HepG2 (cell line): ENCODE measurements around the gene FBXW5. TPM values are rescaled to one million over a fixed set of nuclear protein-coding genes. Genes with fewer than 3 reads are reported as not detected.

Source experiments
- ATAC-seq: fragments of 200-7000 bp; cut with Tn5 transposase; 3 replicates; pipeline ENCODE4 v1.9.1; 2020; ENCODE audit warnings: mild to moderate bottlenecking, moderate library complexity
- BruUV-seq: library from RNA; stranded (reverse); fragments of 400-500 nt; replicated peaks from 2 replicates; lab custom pipeline; 2021; lab: Mats Ljungman, UMichigan
- CTCF ChIA-PET: fragments of 300-600 bp; formaldehyde crosslinking; extraction: SDS; loops from one replicate; lab custom pipeline; 2021; ENCODE audit warnings: low total read pairs, inconsistent platforms, low intra/inter-chr PET ratio; lab: Yijun Ruan, JAX
- POLR2A ChIA-PET: fragments of 350-600 bp; sonication (Branson Sonifier 250); formaldehyde crosslinking; loops from one replicate; lab custom pipeline; 2020; ENCODE audit warnings: antibody characterized with exemption, inconsistent platforms; lab: Yijun Ruan, JAX
- DNase-seq: peaks from one replicate; pipeline ENCODE4 v3.0.0-alpha.2; 2015; ENCODE audit warnings: low spot score
- FAIRE-seq: peaks from 3 replicates; lab custom pipeline; 2011; peaks lifted over from hg19 to GRCh38; lab: Jason Lieb, UNC
- H2AFZ ChIP-seq: one replicate; pipeline ENCODE4 v1.6.1; 2011; ENCODE audit warnings: low read length, inconsistent platforms
- H3K27ac ChIP-seq: fragments of 300-600 bp; 3 replicates; pipeline ENCODE4 v1.8.0; 2011; ENCODE audit warnings: mixed run types, mild to moderate bottlenecking, mixed read lengths, low read length, inconsistent platforms; ENCODE audit not compliant: insufficient read depth; ENCODE audit errors: extremely low read length
- H3K27me3 ChIP-seq, 2 experiments: fragments of 200-600 bp in 1 of 2; 2 replicates in 1 of 2; 3 replicates in 1 of 2; pipeline versions ENCODE4 v1.6.0 to v1.8.0; 2011; ENCODE audit warnings: low read length in 2 of 2, mild to moderate bottlenecking in 2 of 2, moderate library complexity in 2 of 2, inconsistent platforms in 1 of 2; ENCODE audit not compliant: insufficient read depth in 2 of 2, control insufficient read depth in 1 of 2
- H3K36me3 ChIP-seq, 2 experiments: fragments of 200-600 bp in 1 of 2; replicated peaks in 1 of 2; 2 replicates in 1 of 2; 3 replicates in 1 of 2; pipeline versions ENCODE4 v1.5.1 to v1.8.0; 2011; ENCODE audit warnings: low read length in 2 of 2, inconsistent platforms in 1 of 2; ENCODE audit not compliant: insufficient read depth in 2 of 2, control insufficient read depth in 1 of 2
- H3K4me1 ChIP-seq: 2 replicates; pipeline ENCODE4 v1.5.1; 2012; ENCODE audit warnings: low read length, inconsistent platforms; ENCODE audit not compliant: insufficient read depth
- H3K4me2 ChIP-seq: 2 replicates; pipeline ENCODE4 v1.6.0; 2011; ENCODE audit warnings: low read depth, low read length, inconsistent platforms
- H3K4me3 ChIP-seq, 3 experiments: fragments of 200-600 bp in 1 of 3; sonication (generic), shearing (Covaris generic) in 1 of 3; replicated peaks in 1 of 3; 2 replicates each; pipeline ENCODE4 v1.5.1; 2011 to 2016; ENCODE audit warnings: low read length in 3 of 3, inconsistent platforms in 2 of 3, low read depth in 2 of 3, mild to moderate bottlenecking in 2 of 3, control low read depth in 1 of 3, mixed read lengths in 1 of 3; ENCODE audit not compliant: insufficient read depth in 1 of 3
- H3K79me2 ChIP-seq: one replicate; pipeline ENCODE4 v1.6.1; 2011; ENCODE audit warnings: low read length, inconsistent platforms; ENCODE audit not compliant: insufficient read depth
- H3K9ac ChIP-seq: 2 replicates; pipeline ENCODE4 v1.6.0; 2011; ENCODE audit warnings: mild to moderate bottlenecking, low read depth, low read length, inconsistent platforms; ENCODE audit not compliant: insufficient read depth
- H3K9me3 ChIP-seq: 2 replicates; pipeline ENCODE4 v1.5.1; 2012; ENCODE audit warnings: mild to moderate bottlenecking, low read length
- H4K20me1 ChIP-seq: 2 replicates; pipeline ENCODE4 v1.6.0; 2011; ENCODE audit warnings: inconsistent platforms, mild to moderate bottlenecking, low read length, moderate library complexity; ENCODE audit not compliant: insufficient read depth
- BCL3 ChIP-seq: sonication (generic); formaldehyde crosslinking; IDR thresholded peaks from 2 replicates; pipeline ENCODE4 v1.5.1; 2020; ENCODE audit warnings: mild to moderate bottlenecking, missing genetic modification reagents, moderate library complexity
- ETV5 ChIP-seq: IDR thresholded peaks from 2 replicates; pipeline ENCODE4 v1.6.1; 2018; ENCODE audit warnings: missing biosample characterization, missing genetic modification reagents, inconsistent platforms, borderline replicate concordance
- ISL2 ChIP-seq: sonication (generic); formaldehyde crosslinking; IDR thresholded peaks from 2 replicates; pipeline ENCODE4 v1.5.0; 2020; ENCODE audit warnings: missing genetic modification reagents
- MLLT10 ChIP-seq: sonication (generic); formaldehyde crosslinking; IDR thresholded peaks from 2 replicates; pipeline ENCODE4 v1.4.0; 2020; ENCODE audit warnings: missing genetic modification reagents
- NFATC3 ChIP-seq: sonication (generic); formaldehyde crosslinking; IDR thresholded peaks from 2 replicates; pipeline ENCODE4 v1.5.1; 2020; ENCODE audit warnings: mild to moderate bottlenecking, missing genetic modification reagents
- POLR2A ChIP-seq, 2 experiments: IDR thresholded peaks; 2 replicates each; pipeline ENCODE4 v1.6.1; 2011; ENCODE audit warnings: low read depth in 2 of 2, low read length in 2 of 2, mild to moderate bottlenecking in 1 of 2, moderate library complexity in 1 of 2; ENCODE audit not compliant: insufficient read depth in 1 of 2
- ZFY ChIP-seq: sonication (generic); formaldehyde crosslinking; IDR thresholded peaks from 2 replicates; pipeline ENCODE4 v1.4.0; 2020; ENCODE audit warnings: missing genetic modification reagents
- ZNF260 ChIP-seq: sonication (generic); formaldehyde crosslinking; IDR thresholded peaks from 2 replicates; pipeline ENCODE4 v1.4.0; 2020; ENCODE audit warnings: missing genetic modification reagents, low read depth, mild to moderate bottlenecking, borderline replicate concordance
- ZNF564 ChIP-seq: sonication (generic); formaldehyde crosslinking; IDR thresholded peaks from 2 replicates; pipeline ENCODE4 v1.8.1; 2023; ENCODE audit warnings: mild to moderate bottlenecking, missing genetic modification reagents
- ZNF605 ChIP-seq: sonication (generic); formaldehyde crosslinking; IDR thresholded peaks from 2 replicates; pipeline ENCODE4 v1.8.0; 2022; ENCODE audit warnings: mild to moderate bottlenecking, missing genetic modification reagents
- ZNF761 ChIP-seq: sonication (generic); formaldehyde crosslinking; conservative IDR thresholded peaks from 2 replicates; pipeline ENCODE4 v1.4.0; 2020; ENCODE audit warnings: mild to moderate bottlenecking, missing genetic modification reagents
- ZNF775 ChIP-seq: sonication (generic); formaldehyde crosslinking; IDR thresholded peaks from 2 replicates; pipeline ENCODE4 v1.4.0; 2020; ENCODE audit warnings: missing genetic modification reagents, mild to moderate bottlenecking, moderate library complexity, borderline replicate concordance
- ZNF782 ChIP-seq: sonication (generic); formaldehyde crosslinking; IDR thresholded peaks from 2 replicates; pipeline ENCODE4 v1.4.0; 2020; ENCODE audit warnings: missing genetic modification reagents, mild to moderate bottlenecking, borderline replicate concordance
- WGBS: methylation state at CpG from one replicate; pipeline ENCODE4 v1.1.6; 2017; ENCODE audit warnings: low lambda C conversion rate; 5-methylcytosine and 5-hydroxymethylcytosine counted together
- in situ Hi-C: cut with HindIII; loops from 2 replicates; pipeline ENCODE4 v1.10.0; 2017; ENCODE audit warnings: low pct_unique_long_range_greater_than_20kb; ENCODE audit not compliant: extremely low pct_ligation_motif_present
- intact Hi-C: fragments of 100-400 bp; cut with micrococcal nuclease; formaldehyde crosslinking; loops from one replicate; pipeline ENCODE4 v1.10.0; 2022; ENCODE audit not compliant: unreplicated experiment
- polyA plus RNA-seq, 8 experiments: library from polyadenylated mRNA; depleted of rRNA in 3 of 8; stranded (reverse) in 7 of 8; unstranded in 1 of 8; fragments of >200 nt; fragmentation: Illumina TruSeq in 4 of 8; extraction: Trizol in 4 of 8; gene quantifications; 2 replicates each; pipeline versions ENCODE4 v1.2.1 to v1.2.3, GENCODE V29; 2011 to 2016; ENCODE audit warnings: low read depth in 4 of 8, missing spikeins in 1 of 8, mixed read lengths in 1 of 8; ENCODE audit not compliant: insufficient read depth in 1 of 8
- total RNA-seq, 5 experiments: library from RNA; depleted of rRNA; stranded (reverse); fragments of >200 nt; fragmentation: Illumina TruSeq; extraction: Trizol; gene quantifications; 2 replicates each; pipeline ENCODE4 v1.2.3, GENCODE V29; 2016; ENCODE audit warnings: low read depth in 1 of 5
- TF ChIP-seq, protein P1 (sequence below): sonication (generic); formaldehyde crosslinking; IDR thresholded peaks from 2 replicates; pipeline ENCODE4 v1.5.0; 2020; ENCODE audit warnings: mild to moderate bottlenecking, missing genetic modification reagents, moderate library complexity
- TF ChIP-seq, protein P2 (sequence below): sonication (generic); formaldehyde crosslinking; IDR thresholded peaks from 2 replicates; pipeline ENCODE4 v1.4.0; 2020; ENCODE audit warnings: mild to moderate bottlenecking, missing genetic modification reagents
- TF ChIP-seq, protein P3 (sequence below): sonication (generic); formaldehyde crosslinking; IDR thresholded peaks from 2 replicates; pipeline ENCODE4 v1.8.0; 2022; ENCODE audit warnings: mild to moderate bottlenecking, missing genetic modification reagents, moderate library complexity

FBXW5 gene
- total and polyA plus RNA-seq, 2 of the 13 experiments (the other 11 are each of a cell fraction or from before 2014, with no cell fraction given): 52.0 to 60.4 TPM

DNA sequence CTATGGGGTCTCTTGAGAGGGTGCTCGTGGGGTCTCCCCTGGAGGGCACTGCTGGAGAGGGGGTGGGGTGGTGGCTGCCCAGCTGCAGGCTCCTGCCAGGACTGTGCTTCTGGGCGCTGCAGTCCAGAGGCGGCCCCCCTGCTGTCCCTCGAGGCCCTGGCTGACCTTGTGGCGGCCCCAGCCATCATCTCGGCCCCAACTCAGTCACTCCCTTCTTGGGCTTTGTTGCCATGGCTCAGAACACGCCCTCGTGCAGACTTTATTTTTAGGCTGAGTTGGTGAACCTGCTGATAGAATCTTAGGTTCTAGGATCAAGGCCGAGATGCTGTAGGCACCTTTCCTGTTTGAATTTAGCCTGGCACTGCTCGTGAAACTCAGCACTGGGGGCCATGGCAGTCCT lies 22.8 kb downstream of the FBXW5 start:
- intact Hi-C loops (no loop called here), in situ Hi-C loops (no loop called here)
- H3K27ac ChIP-seq: no peak overlapping the region
- ATAC-seq (no peak), DNase-seq (no peak), FAIRE-seq (no peak)
- no peaks in the 10 kb centered on the region for H3K27me3 ChIP-seq
- CTCF ChIA-PET: no interaction called here
- no peak overlapping the region for H3K4me3 ChIP-seq
- H3K79me2 ChIP-seq: no peaks in the 10 kb centered on the region
- 94% methylated on average over 7 of the region's 10 CpGs for WGBS
- no peaks in the 10 kb centered on the region for H4K20me1 ChIP-seq
- peaks cover 29 to 57% of the 10 kb centered on the region in 2 experiments; a peak in 4 of 5 replicates for H3K36me3 ChIP-seq
- POLR2A ChIA-PET: no interaction called here
- TF ChIP-seq NFATC3 (CRISPR knock-in tag): no peak
- TF ChIP-seq, protein P1, sequence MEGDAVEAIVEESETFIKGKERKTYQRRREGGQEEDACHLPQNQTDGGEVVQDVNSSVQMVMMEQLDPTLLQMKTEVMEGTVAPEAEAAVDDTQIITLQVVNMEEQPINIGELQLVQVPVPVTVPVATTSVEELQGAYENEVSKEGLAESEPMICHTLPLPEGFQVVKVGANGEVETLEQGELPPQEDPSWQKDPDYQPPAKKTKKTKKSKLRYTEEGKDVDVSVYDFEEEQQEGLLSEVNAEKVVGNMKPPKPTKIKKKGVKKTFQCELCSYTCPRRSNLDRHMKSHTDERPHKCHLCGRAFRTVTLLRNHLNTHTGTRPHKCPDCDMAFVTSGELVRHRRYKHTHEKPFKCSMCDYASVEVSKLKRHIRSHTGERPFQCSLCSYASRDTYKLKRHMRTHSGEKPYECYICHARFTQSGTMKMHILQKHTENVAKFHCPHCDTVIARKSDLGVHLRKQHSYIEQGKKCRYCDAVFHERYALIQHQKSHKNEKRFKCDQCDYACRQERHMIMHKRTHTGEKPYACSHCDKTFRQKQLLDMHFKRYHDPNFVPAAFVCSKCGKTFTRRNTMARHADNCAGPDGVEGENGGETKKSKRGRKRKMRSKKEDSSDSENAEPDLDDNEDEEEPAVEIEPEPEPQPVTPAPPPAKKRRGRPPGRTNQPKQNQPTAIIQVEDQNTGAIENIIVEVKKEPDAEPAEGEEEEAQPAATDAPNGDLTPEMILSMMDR (CRISPR knock-in tag): no peak
- no peak for TF ChIP-seq ZNF260 (CRISPR knock-in tag)
- no peak for TF ChIP-seq ZNF605
- TF ChIP-seq POLR2A (IDR thresholded peaks at IDR 0.05; ENCODE audit: insufficient read depth in 1 of 2, low read depth in 2 of 2, low read length in 2 of 2): no peak
- TF ChIP-seq, all 625 proteins: peak for 0
- Histone ChIP-seq H3K9ac (no peak overlapping the region), H2AFZ (no peak overlapping the region), H3K9me3 (no peaks in the 10 kb centered on the region), H3K4me2 (no peak overlapping the region), H3K4me1 (no peaks in the 10 kb centered on the region)
- no TSS peak for BruUV-seq

- Histone ChIP-seq H3K36me3 (peaks cover 33 to 57% of the 10 kb centered on the region in 2 experiments; a peak in 4 of 5 replicates), H3K4me2 (no peak overlapping the region), H3K9ac (no peak overlapping the region), H3K9me3 (no peaks in the 10 kb centered on the region), H3K4me3 (no peak overlapping the region), H2AFZ (no peak overlapping the region), H3K79me2 (no peaks in the 10 kb centered on the region), H3K27ac (no peak overlapping the region), H4K20me1 (no peaks in the 10 kb centered on the region), H3K27me3 (no peaks in the 10 kb centered on the region), H3K4me1 (no peaks in the 10 kb centered on the region)
- ChIA-PET CTCF (no interaction called here), POLR2A (no interaction called here)
- no peak for ATAC-seq
- intact Hi-C loops: no loop called here
- in situ Hi-C loops: no loop called here
- BruUV-seq: no TSS peak
- no peak for FAIRE-seq
- no peak for DNase-seq
- 97% methylated on average over 8 of the region's 11 CpGs for WGBS
- TF ChIP-seq MLLT10 (CRISPR knock-in tag) (no peak), ZNF564 (CRISPR knock-in tag) (no peak), ZFY (no peak), ZNF775 (CRISPR knock-in tag) (no peak), ZNF761 (CRISPR knock-in tag) (no peak), BCL3 (CRISPR knock-in tag) (no peak), ETV5 (CRISPR knock-in tag) (no peak), ZNF782 (CRISPR knock-in tag) (no peak), ISL2 (no peak)
- TF ChIP-seq, protein P2, sequence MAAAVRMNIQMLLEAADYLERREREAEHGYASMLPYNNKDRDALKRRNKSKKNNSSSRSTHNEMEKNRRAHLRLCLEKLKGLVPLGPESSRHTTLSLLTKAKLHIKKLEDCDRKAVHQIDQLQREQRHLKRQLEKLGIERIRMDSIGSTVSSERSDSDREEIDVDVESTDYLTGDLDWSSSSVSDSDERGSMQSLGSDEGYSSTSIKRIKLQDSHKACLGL (CRISPR knock-in tag): no peak
- TF ChIP-seq, protein P3, sequence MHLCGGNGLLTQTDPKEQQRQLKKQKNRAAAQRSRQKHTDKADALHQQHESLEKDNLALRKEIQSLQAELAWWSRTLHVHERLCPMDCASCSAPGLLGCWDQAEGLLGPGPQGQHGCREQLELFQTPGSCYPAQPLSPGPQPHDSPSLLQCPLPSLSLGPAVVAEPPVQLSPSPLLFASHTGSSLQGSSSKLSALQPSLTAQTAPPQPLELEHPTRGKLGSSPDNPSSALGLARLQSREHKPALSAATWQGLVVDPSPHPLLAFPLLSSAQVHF (CRISPR knock-in tag): no peak
Measured at GRCh38 chr9:136921307-136921706, 23.2 kb downstream of the FBXW5 start.
